ENCODE data around the gene OR6F1.
"Not testable (repeated sequence)": the region's sequence is repeated elsewhere in the genome, so short reads cannot be mapped to it uniquely, and the experiment has no call there.

OR6F1 gene

DNA sequence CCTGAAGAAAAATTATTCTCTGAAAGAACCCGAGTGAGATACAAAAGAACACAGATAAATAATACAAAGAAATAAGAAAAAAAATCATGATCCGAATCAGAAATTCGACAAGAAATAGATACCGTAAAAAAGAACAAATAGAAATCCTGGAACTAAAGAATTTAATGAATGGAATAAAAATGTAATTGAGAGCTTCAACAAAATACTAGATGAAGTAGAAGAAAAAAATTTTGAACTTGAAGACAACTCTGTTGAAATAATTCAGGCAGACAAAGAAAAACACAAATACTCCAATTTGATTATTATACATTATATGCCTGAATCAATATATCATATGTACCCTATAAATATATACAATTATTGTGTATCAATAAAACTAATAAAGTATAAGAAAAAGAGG is 4.8 kb upstream of the OR6F1 start:
- H3K79me2 ChIP-seq (ENCODE audit: control insufficient read depth, insufficient read depth, low read length, unreplicated experiment), result no peaks in the 10 kb centered on the region
- no peaks in the 10 kb centered on the region for H3K4me1 ChIP-seq (ENCODE audit: control insufficient read depth, insufficient read depth, low read length, unreplicated experiment)
- H3K27ac ChIP-seq (ENCODE audit: low read depth, low read length), result no peak overlapping the region
- H2AFZ ChIP-seq (ENCODE audit: low read length, unreplicated experiment), result no peak overlapping the region
- H3K36me3 ChIP-seq (ENCODE audit: insufficient read depth, low read length), result no peaks in the 10 kb centered on the region
- H3K27me3 ChIP-seq (ENCODE audit: insufficient read depth, low read length), result no peaks in the 10 kb centered on the region
- no peak overlapping the region for H3K4me3 ChIP-seq (ENCODE audit: low read depth, low read length)

DNA sequence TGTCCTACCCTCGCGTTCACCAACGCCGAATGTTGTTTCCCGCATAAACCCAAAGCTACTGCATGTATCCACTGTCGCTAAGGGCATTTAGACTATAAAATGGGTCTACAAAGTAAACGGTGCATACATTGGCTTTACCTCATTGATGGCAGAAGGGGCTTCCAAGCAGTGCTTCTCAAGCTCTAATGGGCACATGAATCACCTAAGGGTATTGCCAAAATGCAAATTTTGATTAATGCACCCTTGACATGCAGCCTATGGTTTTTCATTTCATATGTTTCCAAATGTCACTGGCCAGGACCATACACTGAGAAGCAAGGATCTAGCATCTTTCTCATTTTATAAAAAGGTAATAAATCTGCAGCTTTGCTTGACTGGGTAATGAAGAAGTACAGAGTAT is 2.7 kb downstream of the OR6F1 start:
- H3K4me1 ChIP-seq (ENCODE audit: control insufficient read depth, insufficient read depth, low read length, unreplicated experiment), result no peaks in the 10 kb centered on the region
- no peak overlapping the region for H3K27ac ChIP-seq (ENCODE audit: low read depth, low read length)
- no peak overlapping the region for H3K4me3 ChIP-seq (ENCODE audit: low read depth, low read length)
- H3K79me2 ChIP-seq (ENCODE audit: control insufficient read depth, insufficient read depth, low read length, unreplicated experiment), result no peaks in the 10 kb centered on the region
- no peaks in the 10 kb centered on the region for H3K27me3 ChIP-seq (ENCODE audit: insufficient read depth, low read length)
- no peaks in the 10 kb centered on the region for H3K36me3 ChIP-seq (ENCODE audit: insufficient read depth, low read length)
- no peak overlapping the region for H2AFZ ChIP-seq (ENCODE audit: low read length, unreplicated experiment)

DNA sequence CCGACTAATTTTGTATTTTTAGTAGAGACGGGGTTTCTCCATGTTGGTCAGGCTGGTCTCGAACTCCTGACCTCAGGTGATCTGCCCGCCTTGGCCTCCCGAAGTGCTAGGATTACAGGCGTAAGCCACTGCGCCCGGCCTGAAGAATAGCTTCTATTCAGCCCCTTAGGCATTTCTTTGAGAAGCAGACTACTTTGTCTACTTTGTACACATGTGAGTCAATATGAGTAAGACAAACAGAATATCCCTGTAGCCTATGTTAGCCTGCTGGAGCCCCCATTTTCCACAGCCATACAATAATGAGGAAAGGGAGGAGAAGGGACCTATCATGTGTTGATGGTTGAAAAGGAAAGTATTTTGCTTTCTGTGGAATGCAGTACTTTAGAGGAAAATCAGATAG is 5.8 kb downstream of the OR6F1 start:
- not testable (repeated sequence) for H3K79me2 ChIP-seq (ENCODE audit: control insufficient read depth, insufficient read depth, low read length, unreplicated experiment); H2AFZ ChIP-seq (ENCODE audit: low read length, unreplicated experiment)

DNA sequence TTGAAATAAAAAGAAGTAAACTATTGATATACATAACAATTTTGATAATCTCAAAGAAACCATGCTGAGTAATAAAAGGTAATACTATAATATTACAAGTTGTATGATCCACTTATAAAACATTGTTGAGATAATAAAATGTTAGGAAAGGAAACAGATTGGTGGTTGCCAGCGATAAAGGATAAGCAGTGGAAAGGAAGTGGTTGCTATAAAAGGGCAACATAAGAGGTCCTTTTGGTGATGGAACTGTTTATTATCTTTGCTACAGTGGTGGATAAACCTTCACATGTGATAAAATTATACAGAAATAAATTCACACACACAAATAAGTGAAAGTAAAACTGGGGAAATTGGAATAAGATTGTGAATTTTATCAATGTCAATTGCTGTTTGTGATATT is 15.1 kb downstream of the OR6F1 start:
- Histone ChIP-seq H3K4me3 (ENCODE audit: low read depth, low read length) (no peak overlapping the region), H3K36me3 (ENCODE audit: insufficient read depth, low read length) (no peaks in the 10 kb centered on the region), H3K27me3 (ENCODE audit: insufficient read depth, low read length) (no peaks in the 10 kb centered on the region)

More for the DNA sequence above, 5.8 kb downstream of the OR6F1 start:
- not testable (repeated sequence) for H3K4me3 ChIP-seq (ENCODE audit: low read depth, low read length); H3K36me3 ChIP-seq (ENCODE audit: insufficient read depth, low read length); H3K27ac ChIP-seq (ENCODE audit: low read depth, low read length); H3K4me1 ChIP-seq (ENCODE audit: control insufficient read depth, insufficient read depth, low read length, unreplicated experiment); H3K27me3 ChIP-seq (ENCODE audit: insufficient read depth, low read length)

DNA sequence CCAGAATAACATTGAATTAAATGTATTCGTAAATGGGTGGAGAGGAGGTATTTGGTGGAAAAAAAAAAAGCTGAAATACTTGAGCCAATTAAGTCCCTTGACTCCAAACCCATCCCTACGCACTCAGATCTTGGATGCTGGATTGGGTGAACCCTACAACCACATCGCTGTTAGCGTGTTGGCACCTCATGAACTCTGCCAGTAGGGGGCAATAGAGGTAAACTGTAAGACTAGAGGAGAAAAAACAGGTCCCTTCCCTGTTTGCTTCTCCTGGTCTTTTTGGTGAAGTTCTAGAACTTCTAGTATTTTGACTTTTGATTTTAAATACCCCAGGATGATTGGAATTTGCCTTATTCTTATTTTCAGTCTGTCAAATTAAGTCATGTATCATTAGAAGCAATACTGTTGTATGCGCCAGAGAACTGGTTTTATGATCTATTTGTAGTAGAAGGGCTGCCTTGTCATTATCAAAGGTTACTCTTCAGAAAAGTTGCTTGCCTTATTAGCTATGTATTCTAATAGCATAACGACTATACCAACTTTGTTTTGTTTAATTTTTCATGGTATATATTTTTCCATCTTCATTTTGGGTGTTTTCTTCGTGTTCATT is 35.1 kb downstream of the OR6F1 start:
- Histone ChIP-seq H3K36me3 (ENCODE audit: insufficient read depth, low read length) (no peaks in the 10 kb centered on the region), H3K4me3 (ENCODE audit: low read depth, low read length) (no peak overlapping the region), H3K27ac (ENCODE audit: low read depth, low read length) (no peak overlapping the region), H3K4me1 (ENCODE audit: control insufficient read depth, insufficient read depth, low read length, unreplicated experiment) (no peaks in the 10 kb centered on the region), H3K79me2 (ENCODE audit: control insufficient read depth, insufficient read depth, low read length, unreplicated experiment) (no peaks in the 10 kb centered on the region), H3K27me3 (ENCODE audit: insufficient read depth, low read length) (no peaks in the 10 kb centered on the region), H2AFZ (ENCODE audit: low read length, unreplicated experiment) (no peak overlapping the region)

More for the DNA sequence above, 15.1 kb downstream of the OR6F1 start:
- Histone ChIP-seq H3K79me2 (ENCODE audit: control insufficient read depth, insufficient read depth, low read length, unreplicated experiment) (no peaks in the 10 kb centered on the region), H2AFZ (ENCODE audit: low read length, unreplicated experiment) (no peak overlapping the region), H3K4me1 (ENCODE audit: control insufficient read depth, insufficient read depth, low read length, unreplicated experiment) (no peaks in the 10 kb centered on the region), H3K27ac (ENCODE audit: low read depth, low read length) (no peak overlapping the region)

DNA sequence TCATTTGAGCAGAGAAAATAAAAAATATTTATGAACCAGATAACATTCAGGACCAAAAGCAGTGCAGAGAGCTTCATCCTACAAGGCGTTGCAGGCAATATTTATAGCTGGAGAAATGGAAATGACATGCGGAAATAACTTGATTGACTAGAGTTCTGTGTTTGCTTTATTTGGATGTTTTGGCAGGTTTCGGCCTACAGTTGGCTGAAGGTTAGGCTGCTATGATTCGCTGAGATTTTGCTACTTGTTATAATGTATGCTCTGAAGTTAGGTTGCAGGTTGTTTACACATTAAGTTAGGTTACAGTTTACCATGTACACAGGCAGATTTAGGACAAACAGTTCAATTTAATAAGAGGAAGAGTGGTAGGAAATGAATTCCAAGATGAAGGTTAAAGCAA is 36.3 kb downstream of the OR6F1 start:
- Histone ChIP-seq H2AFZ (ENCODE audit: low read length, unreplicated experiment) (no peak overlapping the region), H3K36me3 (ENCODE audit: insufficient read depth, low read length) (no peaks in the 10 kb centered on the region), H3K4me3 (ENCODE audit: low read depth, low read length) (no peak overlapping the region), H3K4me1 (ENCODE audit: control insufficient read depth, insufficient read depth, low read length, unreplicated experiment) (no peaks in the 10 kb centered on the region), H3K27ac (ENCODE audit: low read depth, low read length) (no peak overlapping the region), H3K79me2 (ENCODE audit: control insufficient read depth, insufficient read depth, low read length, unreplicated experiment) (no peaks in the 10 kb centered on the region), H3K27me3 (ENCODE audit: insufficient read depth, low read length) (no peaks in the 10 kb centered on the region)

DNA sequence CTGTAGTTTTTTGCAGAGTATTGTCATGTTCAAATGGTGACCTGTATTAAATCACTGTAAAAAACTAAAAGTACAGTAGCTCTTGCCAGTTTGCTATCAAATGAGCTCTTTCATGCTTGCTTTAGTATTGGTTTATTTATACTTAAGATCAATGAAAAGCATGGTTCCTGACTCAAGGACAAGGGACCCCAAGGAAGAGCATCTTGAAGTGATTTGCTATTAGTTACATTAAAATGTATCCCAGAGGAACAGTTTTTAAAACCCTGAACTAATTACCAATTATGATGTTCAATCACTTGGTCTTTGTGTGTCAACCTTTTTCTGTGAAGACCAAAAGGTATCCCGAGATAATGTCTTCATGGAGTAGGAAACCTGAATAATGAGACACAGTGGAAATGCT is 36.8 kb downstream of the OR6F1 start, which contains the start of gene OR13G1:
Gene OR13G1, minus strand, starts transcription at position 101 of the 400 bp plus-strand sequence. CDS start 6,698 bp downstream, outside the sequence.
- Histone ChIP-seq H3K36me3 (ENCODE audit: insufficient read depth, low read length) (no peaks in the 10 kb centered on the region), H3K27me3 (ENCODE audit: insufficient read depth, low read length) (no peaks in the 10 kb centered on the region), H3K27ac (ENCODE audit: low read depth, low read length) (no peak within 1 kb of the TSS), H3K79me2 (ENCODE audit: control insufficient read depth, insufficient read depth, low read length, unreplicated experiment) (no peaks in the 10 kb centered on the region), H3K4me3 (ENCODE audit: low read depth, low read length) (no peak within 1 kb of the TSS), H3K4me1 (ENCODE audit: control insufficient read depth, insufficient read depth, low read length, unreplicated experiment) (no peaks in the 10 kb centered on the region), H2AFZ (ENCODE audit: low read length, unreplicated experiment) (no peak within 1 kb of the TSS)

DNA sequence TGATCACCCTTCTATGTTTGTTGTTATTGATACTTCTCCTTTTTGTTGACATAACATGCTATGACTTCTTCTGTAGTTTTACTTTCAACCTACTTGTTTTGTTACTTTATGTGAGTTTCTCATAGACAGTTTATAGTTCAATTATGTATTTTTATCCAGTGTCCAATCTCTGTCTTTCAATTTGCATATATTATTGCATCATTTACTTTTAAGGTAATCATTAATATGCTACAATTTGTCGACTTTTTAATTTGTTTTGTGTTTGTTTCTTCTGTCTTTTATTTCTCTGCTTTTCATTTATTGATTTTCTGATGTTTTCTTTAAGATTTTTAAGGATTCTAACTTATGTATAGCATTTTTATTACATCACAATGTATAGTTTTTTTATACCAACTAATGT is 47.2 kb downstream of the OR6F1 start:
- no peaks in the 10 kb centered on the region for H3K36me3 ChIP-seq (ENCODE audit: insufficient read depth, low read length)
- H3K4me1 ChIP-seq (ENCODE audit: control insufficient read depth, insufficient read depth, low read length, unreplicated experiment), result no peaks in the 10 kb centered on the region
- H3K27ac ChIP-seq (ENCODE audit: low read depth, low read length), result no peak overlapping the region

More for the DNA sequence above, 47.2 kb downstream of the OR6F1 start:
- Histone ChIP-seq H2AFZ (ENCODE audit: low read length, unreplicated experiment) (no peak overlapping the region), H3K27me3 (ENCODE audit: insufficient read depth, low read length) (no peaks in the 10 kb centered on the region), H3K4me3 (ENCODE audit: low read depth, low read length) (no peak overlapping the region), H3K79me2 (ENCODE audit: control insufficient read depth, insufficient read depth, low read length, unreplicated experiment) (no peaks in the 10 kb centered on the region)

Data from ACC112 (cell line).